CD1c-positive myeloid dendritic cell (primary cell): ENCODE data around the gene TMEM106B.
A peak's percentile ranks its signal among the peaks of the same experiment; 100 is the strongest.
"Not testable (repeated sequence)": the region's sequence is repeated elsewhere in the genome, so short reads cannot be mapped to it uniquely, and the experiment has no call there.

ENCODE experiments used
- DNase-seq: peaks from one replicate; pipeline ENCODE4 v3.0.0-alpha.2; 2016; ENCODE audit errors: extremely low spot score

The TMEM106B gene

DNA sequence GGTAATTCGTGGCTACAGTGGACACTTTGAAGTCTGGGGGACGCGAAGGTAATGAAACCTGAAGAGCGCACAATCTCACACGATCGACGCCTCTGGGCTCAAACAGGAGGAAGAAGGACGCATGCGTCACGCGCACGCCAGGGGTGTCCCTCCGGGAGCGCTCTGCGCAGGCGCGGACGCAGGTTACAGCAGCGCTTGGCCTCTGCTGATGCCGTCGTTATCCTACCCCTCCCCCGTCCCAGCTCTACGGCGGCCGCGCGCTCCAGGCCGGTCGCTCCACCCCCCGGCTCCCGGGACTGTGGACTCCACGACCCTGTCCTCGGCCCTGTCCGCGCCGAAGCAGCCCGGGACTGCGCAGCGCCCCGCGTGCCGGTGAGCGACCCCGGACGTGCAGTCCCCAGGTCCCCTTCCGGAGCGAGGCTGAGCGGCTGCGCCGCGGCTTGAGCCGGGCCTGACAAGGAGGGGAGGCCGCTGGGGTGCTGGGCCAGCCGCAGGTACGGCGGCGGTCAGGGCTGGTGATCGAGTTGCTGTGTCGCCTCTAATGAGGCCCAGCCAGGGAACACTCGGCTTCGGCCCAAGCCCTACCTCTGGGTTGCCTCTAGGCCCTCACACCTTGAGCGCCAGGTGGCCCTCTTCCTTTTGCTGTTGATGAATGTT, at the start of gene TMEM106B:
Gene TMEM106B, plus strand, starts transcription at position 241 of the 657 bp plus-strand sequence. CDS start 3,517 bp downstream, outside the sequence.
- DNase-seq, result peak; percentile 98

- DNase-seq, result no peak
Observed at GRCh38 chr7:12162415-12163113, 48.5 kb upstream of the TMEM106B start.

DNA sequence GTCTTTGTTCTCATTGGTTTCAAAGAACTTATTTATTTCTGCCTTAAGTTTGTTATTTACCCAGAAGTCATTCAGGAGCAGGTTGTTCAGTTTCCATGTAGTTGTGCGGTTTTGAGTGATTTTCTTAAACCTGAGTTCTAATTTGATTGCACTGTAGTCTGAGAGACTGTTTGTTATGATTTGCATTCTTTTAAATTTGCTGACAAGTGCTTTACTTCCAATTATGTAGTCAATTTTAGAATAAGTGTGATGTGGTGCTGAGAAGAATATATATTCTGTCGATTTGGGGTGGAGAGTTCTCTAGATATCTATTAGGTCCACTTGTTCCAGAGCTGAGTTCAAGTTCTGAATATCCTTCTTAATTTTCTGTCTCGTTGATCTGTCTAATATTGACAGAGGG, 43.0 kb upstream of the TMEM106B start:
- not testable (repeated sequence) for DNase-seq

DNA sequence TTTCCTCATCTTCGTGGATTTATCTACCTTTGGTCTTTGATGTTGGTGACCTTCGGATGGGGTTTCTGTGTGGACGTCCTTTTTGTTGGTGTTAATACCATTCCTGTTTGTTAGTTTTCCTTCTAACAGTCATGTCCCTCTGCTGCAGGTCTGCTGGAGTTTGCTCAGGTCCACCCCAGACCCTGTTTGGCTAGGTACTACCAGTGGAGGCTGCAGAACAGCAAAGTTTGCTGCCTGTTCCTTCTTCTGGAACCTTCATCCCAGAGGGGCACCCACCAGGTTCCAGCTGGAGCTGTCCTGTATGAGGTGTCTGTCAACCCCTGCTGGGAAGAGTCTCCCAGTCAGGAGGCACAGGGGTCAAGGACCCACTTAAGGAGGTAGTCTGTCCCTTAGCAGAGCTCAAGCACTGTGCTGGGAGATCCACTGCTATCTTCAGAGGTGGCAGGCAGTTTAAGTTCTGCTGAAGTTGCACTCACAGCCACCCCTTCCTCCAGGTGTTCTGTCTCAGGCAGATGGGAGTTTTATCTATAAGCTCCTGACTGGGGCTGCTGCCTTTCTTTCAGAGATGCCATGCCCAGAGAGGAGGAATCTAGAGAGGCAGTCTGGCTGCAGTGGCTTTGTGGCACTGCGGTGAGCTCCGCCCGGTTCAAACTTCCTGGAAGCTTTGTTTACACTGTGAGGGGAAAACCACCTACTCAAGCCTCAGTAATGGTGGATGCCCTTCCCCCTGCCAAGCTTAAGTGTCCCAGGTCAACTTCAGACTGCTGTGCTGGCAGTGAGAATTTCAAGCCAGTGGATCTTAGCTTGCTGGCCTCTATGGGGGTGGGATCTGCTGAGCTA, 40.9 kb upstream of the TMEM106B start:
- not testable (repeated sequence) for DNase-seq

- no peak for DNase-seq
Observed at GRCh38 chr7:12173671-12174070, 37.4 kb upstream of the TMEM106B start.

DNA sequence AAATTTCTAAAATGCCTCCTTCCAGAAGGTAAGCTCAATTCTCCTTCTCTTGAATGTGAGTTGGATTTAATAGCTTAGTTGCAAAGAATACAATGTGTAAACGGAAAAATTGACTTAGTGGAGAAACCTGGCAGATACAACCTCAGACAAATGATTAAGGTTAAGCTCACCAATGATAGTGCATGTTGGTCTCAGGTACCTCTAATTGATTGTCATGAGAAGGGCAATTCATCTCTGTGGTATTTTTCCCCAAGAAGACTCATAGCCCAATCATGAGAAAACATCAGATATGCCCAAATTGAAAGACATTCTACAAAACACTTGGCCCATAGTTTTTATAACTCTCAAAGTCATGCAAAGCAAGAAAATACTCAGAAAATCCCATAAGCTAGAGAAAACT, 36.2 kb upstream of the TMEM106B start:
- DNase-seq, result no peak

DNA sequence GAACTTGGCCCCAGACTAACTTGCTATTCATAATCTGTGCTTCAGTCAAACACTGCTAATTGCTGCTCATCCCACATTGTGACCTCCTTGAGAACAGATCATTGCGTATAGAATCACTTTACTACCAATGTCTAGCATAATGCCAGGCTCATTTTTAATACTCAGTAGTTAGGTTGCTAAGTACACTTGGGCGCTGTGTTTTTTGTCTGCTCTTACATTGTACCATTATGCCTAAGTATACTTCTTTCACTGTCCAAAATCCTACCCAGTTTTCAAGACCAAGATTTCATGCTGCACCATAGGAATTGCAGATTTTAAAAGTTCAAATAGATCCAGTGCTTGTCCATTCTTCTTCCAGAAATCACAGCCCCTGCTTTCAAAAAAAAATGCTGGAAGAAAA, 32.8 kb upstream of the TMEM106B start:
- no peak for DNase-seq

DNA sequence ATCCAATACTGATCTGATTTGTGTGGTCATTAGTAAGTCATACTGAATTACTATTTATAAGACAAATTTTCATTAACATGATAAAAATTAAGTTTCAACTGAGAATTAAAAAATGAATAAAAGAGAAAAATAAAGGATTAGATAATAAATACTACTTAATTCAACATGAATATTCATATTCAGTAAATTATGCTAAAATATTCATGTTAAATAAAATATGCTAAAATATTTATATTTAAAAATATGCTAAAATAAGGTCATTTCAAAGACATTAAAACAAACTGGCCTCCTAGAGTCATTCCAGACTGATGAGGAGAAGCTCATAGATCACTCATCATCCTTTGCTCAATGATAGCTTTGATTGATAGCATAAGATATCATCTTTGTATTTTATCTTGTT, 16.7 kb upstream of the TMEM106B start:
- DNase-seq, result no peak

- DNase-seq, result no peak
Observed at GRCh38 chr7:12196386-12196785, 14.7 kb upstream of the TMEM106B start.

- no peak for DNase-seq
Observed at GRCh38 chr7:12199363-12199762, 11.7 kb upstream of the TMEM106B start.

GRCh38 chr7:12207046-12207445, 4.0 kb upstream of the TMEM106B start:
- no peak for DNase-seq

- DNase-seq, result no peak
Observed at GRCh38 chr7:12209221-12209620, 1.9 kb upstream of the TMEM106B start.

GRCh38 chr7:12210179-12211053, 678 bp upstream of the TMEM106B start:
- no peak for DNase-seq

DNA sequence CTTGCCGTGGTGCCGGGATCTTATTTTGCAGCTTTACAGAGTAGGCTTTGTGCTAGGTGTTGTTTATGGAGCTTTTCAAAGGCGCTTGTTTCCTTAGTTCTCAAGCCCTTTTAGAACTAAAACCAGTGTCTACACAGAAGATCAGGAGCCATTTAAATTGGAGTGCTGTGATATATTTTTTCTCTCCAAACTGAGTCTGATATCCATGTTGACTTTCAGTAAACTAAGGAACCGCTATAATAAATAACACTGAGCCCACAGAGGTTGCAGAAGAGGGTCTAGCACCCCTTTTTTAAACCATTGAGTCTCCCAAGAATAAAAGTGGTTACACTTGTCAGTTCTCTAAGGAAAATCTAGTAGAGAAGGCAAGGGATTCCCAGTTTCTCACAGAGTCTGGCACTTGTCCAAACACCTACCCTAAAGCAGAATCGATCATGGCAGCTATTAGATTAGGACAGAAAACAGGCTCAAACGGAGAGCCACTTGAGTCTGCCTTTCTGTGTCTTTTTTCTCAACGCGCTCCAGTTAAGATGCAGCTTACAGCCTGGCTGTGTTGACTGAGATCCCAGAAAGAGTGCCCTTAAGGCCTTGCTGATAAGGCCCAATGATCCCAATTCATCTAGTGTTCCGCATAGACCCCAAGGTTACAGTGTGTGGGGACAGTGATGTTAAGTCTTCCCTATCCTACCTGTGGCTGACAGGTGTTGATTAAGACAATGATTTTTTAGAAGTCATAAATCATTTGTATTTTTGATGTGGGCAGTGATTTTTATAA, 804 bp downstream of the TMEM106B start:
- DNase-seq, result no peak

- DNase-seq, result no peak
Observed at GRCh38 chr7:12217311-12217710, 6.2 kb downstream of the TMEM106B start.

GRCh38 chr7:12220389-12221046, 9.4 kb downstream of the TMEM106B start:
- DNase-seq, result no peak

DNA sequence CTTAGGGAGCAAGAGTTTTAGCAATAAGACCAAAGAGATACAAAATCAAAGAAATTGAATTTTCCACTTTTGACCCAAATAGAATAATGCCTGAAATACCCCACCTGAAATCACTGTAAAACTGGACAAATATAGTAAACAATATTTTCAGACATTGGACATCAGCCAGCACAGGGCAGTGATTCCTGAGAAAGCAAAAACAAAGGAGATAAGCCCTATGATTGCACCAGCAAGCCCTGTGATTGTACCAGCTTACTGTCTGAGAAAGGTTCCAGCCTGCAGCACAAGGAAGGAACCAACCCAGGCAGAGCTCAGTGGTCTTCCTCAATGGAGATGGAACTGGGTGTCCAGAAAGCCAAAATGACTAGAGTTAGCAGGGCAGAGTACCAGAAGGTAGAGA, 10.3 kb downstream of the TMEM106B start:
- no peak for DNase-seq

GRCh38 chr7:12222889-12223579, 11.9 kb downstream of the TMEM106B start:
- peak; percentile 31 for DNase-seq

DNA sequence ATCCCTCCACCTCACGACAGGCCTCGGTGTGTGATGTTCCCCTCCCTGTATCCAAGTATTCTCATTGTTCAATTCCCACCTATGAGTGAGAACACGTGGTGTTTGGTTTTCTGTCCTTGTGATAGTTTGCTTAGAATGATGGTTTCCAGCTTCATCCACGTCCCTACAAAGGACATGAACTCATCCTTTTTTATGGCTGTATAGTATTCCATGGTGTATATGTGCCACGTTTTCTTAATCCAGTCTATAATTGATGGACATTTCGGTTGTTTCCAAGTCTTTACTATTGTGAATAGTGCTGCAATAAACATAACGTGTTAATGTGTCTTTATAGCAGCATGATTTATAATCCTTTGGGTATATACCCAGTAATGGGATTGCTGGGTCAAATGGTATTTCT, 13.9 kb downstream of the TMEM106B start:
- not testable (repeated sequence) for DNase-seq

DNA sequence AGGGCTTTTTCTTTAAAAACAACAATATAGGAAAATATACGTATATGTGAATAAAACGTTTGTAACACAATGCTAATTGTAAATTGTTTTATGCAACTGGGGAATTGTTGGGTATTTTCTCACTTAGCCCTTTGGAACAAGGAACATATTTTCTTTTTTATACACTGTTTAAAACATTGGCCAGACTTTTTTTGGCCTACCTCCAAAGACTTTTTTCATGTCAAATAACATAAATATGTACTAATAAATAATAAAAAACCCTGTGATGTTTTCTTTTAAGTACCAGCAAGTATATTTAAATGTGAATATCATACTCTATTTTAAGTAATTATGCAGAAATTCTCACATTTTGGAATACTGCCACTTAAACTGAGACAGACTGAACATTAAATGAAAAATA, 15.7 kb downstream of the TMEM106B start:
- no peak for DNase-seq
